ENCODE data around the gene WDR17.

WDR17 gene

GRCh38 chr4:176065435-176066291, at the start of gene WDR17:
TSS of gene WDR17 (plus strand) at chr4:176065841. CDS start at chr4:176111581, 45,740 bp downstream.
- peak; percentile 77 for DNase-seq (ENCODE audit: low read depth)

GRCh38 chr4:176016601-176017000, 49.0 kb upstream of the WDR17 start:
- DNase-seq (ENCODE audit: low read depth), result no peak

GRCh38 chr4:176020481-176021085, 45.1 kb upstream of the WDR17 start:
- DNase-seq (ENCODE audit: low read depth), result no peak

GRCh38 chr4:176030391-176030790, 35.2 kb upstream of the WDR17 start:
- no peak for DNase-seq (ENCODE audit: low read depth)

GRCh38 chr4:176031922-176032321, 33.7 kb upstream of the WDR17 start:
- DNase-seq (ENCODE audit: low read depth), result no peak

GRCh38 chr4:176032454-176032853, 33.2 kb upstream of the WDR17 start:
- DNase-seq (ENCODE audit: low read depth), result no peak

GRCh38 chr4:176034499-176034898, 31.1 kb upstream of the WDR17 start:
- DNase-seq (ENCODE audit: low read depth), result no peak

GRCh38 chr4:176034936-176035335, 30.7 kb upstream of the WDR17 start:
- DNase-seq (ENCODE audit: low read depth), result no peak

GRCh38 chr4:176036585-176037205, 28.9 kb upstream of the WDR17 start:
- DNase-seq (ENCODE audit: low read depth), result no peak

GRCh38 chr4:176038789-176039188, 26.9 kb upstream of the WDR17 start:
- DNase-seq (ENCODE audit: low read depth), result no peak

- no peak for DNase-seq (ENCODE audit: low read depth)
These were observed 23.4 kb upstream of the WDR17 start for GRCh38 chr4:176042195-176042594.

- no peak for DNase-seq (ENCODE audit: low read depth)
These were observed 21.6 kb upstream of the WDR17 start for GRCh38 chr4:176043838-176044588.

GRCh38 chr4:176044589-176044951, 21.1 kb upstream of the WDR17 start:
- DNase-seq (ENCODE audit: low read depth), result no peak

GRCh38 chr4:176048631-176049030, 17.0 kb upstream of the WDR17 start:
- no peak for DNase-seq (ENCODE audit: low read depth)

- DNase-seq (ENCODE audit: low read depth), result no peak
These were observed 12.9 kb upstream of the WDR17 start for GRCh38 chr4:176052744-176053143.

GRCh38 chr4:176053785-176054184, 11.9 kb upstream of the WDR17 start:
- no peak for DNase-seq (ENCODE audit: low read depth)

- DNase-seq (ENCODE audit: low read depth), result no peak
These were observed 10.7 kb upstream of the WDR17 start for GRCh38 chr4:176054942-176055341.

GRCh38 chr4:176063718-176064117, 1.9 kb upstream of the WDR17 start:
- no peak for DNase-seq (ENCODE audit: low read depth)

GRCh38 chr4:176064539-176064938, 1.1 kb upstream of the WDR17 start:
- no peak for DNase-seq (ENCODE audit: low read depth)

- DNase-seq (ENCODE audit: low read depth), result no peak
These were observed 1.1 kb downstream of the WDR17 start for GRCh38 chr4:176066757-176067156.

GRCh38 chr4:176077561-176077960, 11.9 kb downstream of the WDR17 start:
- DNase-seq (ENCODE audit: low read depth), result no peak

- DNase-seq (ENCODE audit: low read depth), result no peak
These were observed 19.1 kb downstream of the WDR17 start for GRCh38 chr4:176084769-176085168.

Data from activated T-cell treated with anti-CD3 and anti-CD28 coated beads for 48 hours (primary cell).